Frontal cortex (tissue), 4 donors: ENCODE results near the gene TNNT1. TPM values are rescaled to one million over a fixed set of nuclear protein-coding genes. Genes with fewer than 3 reads are reported as not detected.

Source experiments
- DNase-seq, 2 donors: peaks; one replicate each; pipeline ENCODE4 v3.0.0; 2012; ENCODE audit warnings: low spot score in 2 of 2
- FAIRE-seq: peaks from 2 replicates; lab custom pipeline; 2012; peaks lifted over from hg19 to GRCh38; lab: Jason Lieb, UNC
- total RNA-seq: library from RNA; depleted of rRNA; stranded (reverse); fragments of >200 nt; gene quantifications from one replicate; pipeline ENCODE4 v1.2.3, GENCODE V29; 2014
- donor health status: control.
- donor health status: control.
- donor health status: control.

Gene TNNT1
- total RNA-seq, 1 donor from 2014 or later = 2.4 TPM

GRCh38 chr19:55094456-55095259, 54.3 kb downstream of the TNNT1 start:
- DNase-seq (no peak), FAIRE-seq (no peak)

GRCh38 chr19:55092423-55093318, 56.3 kb downstream of the TNNT1 start:
- FAIRE-seq (no peak), DNase-seq (peak in 1 of 2 donors; percentile 35)

DNA sequence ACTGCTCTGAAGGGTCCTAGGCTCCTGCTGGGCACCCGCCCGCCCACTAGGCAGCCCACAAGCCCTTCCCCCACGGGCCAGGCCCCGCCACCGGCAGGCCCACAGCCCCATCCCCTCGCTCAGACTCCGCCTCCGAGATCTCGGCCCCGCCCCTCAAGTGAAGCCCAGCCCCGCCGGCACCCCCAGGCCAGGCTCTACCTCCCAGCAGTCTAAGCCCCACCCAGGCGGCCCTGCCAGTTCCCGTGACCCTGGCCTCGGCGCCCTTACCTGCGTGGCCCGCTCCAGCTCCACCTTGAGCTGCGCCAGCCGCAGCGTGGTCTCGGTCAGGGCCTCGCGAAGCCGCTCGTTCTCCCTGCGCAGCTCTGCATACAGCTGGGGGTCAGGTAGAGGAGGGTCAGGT, 57.1 kb downstream of the TNNT1 start:
- DNase-seq (peak in 1 of 2 donors; percentile 35), FAIRE-seq (no peak)

DNA sequence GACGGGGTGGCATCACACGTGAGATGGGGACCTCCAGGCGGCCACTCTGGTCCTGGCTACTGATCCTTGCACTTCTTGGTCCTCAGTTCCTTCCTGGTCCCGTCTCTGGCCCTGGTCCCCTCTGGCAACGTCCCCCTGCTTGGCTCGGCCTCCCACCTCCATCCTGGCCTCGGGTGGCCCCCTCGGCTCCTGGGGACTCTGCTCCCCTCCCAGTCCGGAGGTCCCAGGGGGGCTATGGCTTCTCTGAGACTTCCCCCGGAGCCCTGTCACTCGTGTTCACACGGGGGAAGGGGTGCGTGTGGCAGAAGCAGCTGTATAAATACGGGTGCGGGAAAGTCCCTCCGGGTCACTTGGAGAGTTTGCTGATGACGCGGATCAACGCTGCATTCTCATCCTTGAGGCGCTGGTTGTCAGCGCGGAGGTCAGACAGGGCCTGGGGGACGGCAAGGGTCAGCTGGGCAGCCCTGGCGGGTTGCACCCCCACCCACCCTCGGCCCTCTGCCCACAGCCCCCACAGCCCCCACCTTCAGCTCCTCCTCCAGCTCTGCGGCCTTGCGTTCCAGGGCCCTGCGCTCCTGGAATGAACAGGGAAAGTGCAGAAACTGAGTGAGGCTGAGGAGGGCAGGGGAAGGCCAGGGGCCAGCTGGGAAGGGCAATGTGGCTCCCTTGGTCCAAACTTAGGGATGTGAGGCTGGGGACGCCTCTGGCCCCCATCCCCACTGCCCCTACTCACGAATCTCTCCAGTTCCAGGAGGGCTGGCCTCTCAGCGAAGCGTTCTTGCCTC, 57.7 kb downstream of the TNNT1 start:
- no peak for FAIRE-seq

GRCh38 chr19:55090564-55090963, 58.4 kb downstream of the TNNT1 start:
- FAIRE-seq (no peak), DNase-seq (no peak)

More for the DNA sequence above, 57.7 kb downstream of the TNNT1 start:
- DNase-seq = peak in 1 of 2 donors; percentile 36

DNA sequence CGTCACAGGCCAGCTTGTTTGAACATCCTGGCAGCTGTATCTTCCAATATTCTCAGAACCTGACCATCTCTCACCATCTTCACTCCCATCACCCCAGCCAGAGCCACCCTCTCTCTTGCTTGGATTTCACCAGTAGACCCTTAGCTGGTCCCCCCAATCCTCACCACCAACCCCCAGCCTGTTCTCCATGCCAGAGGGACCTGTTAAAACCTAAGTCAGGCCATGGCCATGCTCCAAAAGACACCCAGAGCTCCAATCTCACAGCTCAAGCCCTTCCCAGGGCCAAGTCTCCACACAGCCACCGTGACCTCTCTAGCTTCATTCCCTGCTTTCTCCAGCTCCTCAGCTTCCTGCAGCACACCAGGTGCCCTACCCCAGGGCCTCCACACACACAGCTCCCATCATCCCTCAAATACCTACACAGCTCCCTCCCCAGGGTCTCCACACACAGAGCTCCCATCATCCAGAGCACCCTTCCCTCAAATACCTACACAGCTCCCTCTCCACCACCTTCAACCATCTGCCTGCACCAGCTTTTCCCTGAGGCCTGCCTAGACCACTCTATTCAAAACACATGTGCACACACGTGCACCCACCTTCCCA, 59.6 kb downstream of the TNNT1 start:
- DNase-seq (no peak), FAIRE-seq (no peak)

DNA sequence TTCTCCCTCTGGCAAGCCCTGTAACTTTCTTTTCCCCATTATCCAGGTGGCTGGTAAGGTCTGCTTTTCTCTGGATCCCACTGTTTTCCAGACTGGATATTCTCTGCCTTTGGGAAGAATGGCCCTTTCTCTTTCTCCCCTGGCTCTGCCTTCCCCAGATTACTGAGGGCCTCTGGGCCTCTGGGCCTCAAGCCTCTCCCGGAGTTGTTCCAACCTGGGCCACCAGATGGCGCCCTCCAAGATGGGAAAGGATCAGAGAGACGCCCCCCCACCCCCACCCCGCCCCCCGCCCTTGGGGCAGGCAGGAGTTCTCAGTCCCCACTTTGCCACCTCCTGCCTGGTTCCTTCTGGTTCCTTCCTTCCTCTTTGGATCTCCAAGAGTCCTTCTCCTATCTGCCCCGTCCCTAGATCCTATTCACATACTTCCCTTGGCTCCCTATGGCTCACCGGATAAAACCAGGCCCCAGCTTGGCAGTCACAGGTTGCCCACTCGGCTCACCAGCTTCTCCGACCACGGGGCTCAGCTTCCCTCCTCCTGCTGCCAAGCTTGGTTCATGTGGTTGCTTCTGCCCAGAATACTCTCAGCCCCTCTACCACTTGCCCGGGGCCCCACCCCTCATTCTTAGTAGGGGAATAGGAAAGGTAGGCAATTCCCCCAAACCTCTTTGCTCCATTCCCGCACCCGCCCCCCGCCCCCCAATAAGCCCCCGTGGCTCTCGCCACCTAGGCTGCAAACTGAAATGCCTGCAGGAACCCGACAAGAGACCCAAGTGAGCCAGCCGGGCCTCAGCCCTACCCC, 60.3 kb downstream of the TNNT1 start:
- FAIRE-seq = no peak
- DNase-seq = peak; percentile 68 to 80

DNA sequence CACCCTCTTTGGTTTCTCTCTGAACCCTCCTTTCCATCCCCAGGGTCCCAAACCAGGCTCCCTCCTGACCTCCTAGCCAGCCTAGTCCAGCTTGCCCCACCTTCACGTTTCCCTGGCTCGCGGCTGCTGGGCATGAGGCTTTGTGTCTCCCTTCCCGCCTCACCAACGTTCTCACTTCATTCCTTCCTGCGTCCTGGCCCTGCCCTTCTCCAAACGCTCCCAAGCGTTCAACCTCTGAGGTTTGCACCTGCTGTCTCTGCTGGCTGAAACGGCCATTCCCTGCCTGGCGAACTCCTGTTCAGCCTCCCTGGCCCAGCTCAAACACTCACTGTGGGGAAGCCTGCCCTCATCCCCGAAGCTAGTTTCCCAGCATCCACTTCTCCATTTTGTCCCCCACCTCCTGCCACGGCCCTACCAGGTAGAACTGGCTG, 61.0 kb downstream of the TNNT1 start:
- no peak for DNase-seq
- no peak for FAIRE-seq

DNA sequence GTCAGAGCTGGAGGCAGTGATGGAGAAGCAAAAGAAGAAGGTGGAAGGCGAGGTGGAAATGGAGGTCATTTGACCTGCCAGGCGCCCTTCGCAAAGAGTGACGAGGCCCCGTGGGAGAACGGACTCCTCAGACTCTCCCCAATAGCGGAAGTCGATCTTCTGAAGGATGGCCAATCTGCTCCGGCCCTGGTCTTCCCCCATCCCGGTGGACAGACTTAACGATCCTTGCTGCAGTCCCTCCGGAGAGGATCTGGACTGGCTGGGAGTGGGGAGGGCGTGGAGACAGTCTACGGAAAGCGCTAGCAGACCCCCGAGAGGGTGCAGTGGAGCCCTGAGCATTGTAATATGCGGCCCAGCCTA, 61.5 kb downstream of the TNNT1 start:
- FAIRE-seq (no peak), DNase-seq (peak in 1 of 2 donors; percentile 45)

DNA sequence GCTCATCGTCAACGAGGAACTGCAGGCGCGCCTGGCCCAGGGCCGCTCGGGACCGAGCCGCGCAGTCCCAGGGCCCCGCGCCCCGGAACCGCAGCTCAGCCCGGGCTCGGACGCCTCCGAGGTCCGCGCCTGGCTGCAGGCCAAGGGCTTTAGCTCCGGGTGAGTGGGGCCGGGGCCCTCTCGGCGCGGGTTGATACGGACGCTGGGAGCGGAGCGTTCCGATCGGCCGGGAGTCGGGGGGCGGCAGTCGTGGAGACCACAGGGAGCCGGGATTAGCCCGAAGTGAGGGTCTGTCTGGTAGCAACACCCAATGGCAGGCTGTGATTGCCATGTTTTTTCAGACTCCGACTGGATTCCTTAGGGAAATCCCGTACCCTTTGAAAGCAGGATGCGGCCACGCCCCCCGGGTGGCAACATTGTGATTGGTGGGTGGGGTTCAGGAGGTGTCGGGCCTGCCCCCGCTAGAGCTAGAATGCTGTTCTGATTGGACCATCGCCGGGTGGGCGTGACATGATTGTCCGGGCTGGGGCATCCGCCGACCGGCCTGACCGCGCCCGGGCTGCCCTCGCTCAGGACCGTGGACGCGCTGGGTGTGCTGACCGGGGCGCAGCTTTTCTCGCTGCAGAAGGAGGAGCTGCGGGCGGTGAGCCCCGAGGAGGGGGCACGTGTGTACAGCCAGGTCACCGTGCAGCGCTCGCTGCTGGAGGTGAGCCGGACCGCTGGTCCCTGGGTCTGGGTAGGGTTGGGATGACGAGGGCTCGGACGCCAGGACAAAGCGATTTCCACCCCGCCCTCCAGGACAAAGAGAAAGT, 62.1 kb downstream of the TNNT1 start:
- FAIRE-seq (no peak), DNase-seq (peak; percentile 91 to 96)

GRCh38 chr19:55085923-55086715, 62.9 kb downstream of the TNNT1 start:
- DNase-seq = peak in 1 of 2 donors; percentile 41
- no peak for FAIRE-seq

- no peak for DNase-seq
- no peak for FAIRE-seq
These were observed 64.6 kb downstream of the TNNT1 start for GRCh38 chr19:55084416-55084815.

DNA sequence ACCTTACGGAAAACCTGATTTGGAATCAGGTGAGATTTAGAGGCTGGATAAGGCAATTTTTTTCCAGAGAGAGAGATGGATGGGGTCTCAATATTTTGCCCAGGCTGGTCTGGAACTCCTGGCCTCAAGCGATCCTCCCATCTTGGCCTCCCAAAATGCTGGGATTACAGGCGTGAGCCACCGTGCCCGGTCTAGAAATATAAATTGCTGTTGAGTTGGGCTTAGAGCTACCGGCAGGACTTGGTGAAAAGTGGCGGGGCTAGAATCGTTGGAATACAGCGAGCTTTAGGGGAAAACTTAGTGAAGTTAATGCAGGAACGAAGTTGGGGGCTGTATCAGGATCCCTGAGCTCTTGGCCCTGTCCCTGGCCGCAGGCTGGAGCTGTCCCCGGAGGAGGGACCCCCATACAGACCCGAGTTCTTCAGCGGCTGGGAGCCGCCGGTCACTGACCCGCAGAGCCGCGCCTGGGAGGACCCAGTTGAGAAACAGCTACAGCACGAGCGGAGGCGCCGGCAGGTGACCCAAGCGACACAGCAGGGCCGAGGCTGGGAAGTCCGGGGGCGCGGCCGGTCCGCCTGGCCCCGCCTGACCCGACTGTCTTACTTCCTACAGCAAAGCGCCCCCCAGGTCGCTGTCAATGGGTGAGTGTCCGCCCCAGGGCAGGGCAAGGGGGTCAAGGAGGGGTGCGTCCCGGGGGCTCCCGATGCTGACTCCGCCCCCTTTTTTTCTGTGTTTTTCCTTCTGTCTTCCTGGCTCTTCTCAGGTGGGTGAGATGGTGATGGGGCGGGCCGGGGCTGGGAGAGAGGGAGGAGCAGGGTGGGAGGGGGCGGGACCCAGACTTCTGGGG, 65.8 kb downstream of the TNNT1 start:
- DNase-seq (no peak), FAIRE-seq (no peak)
